ENCODE results near the gene CADPS2.

GRCh38 chr7:122789156-122789555 is 97.1 kb downstream of the CADPS2 start:
- TF ChIP-seq CTCF (IDR thresholded peaks at IDR 0.05; ENCODE audit: insufficient read depth, low read depth, low read length) (no peak), EZH2 (IDR thresholded peaks at IDR 0.05; ENCODE audit: insufficient read depth, low read length) (no peak)
